HG03196 (cell line): ENCODE data around the gene ARFGEF2.
"Not testable (repeated sequence)": the region's sequence is repeated elsewhere in the genome, so short reads cannot be mapped to it uniquely, and the experiment has no call there.

Source experiments
- ATAC-seq: cut with Tn5 transposase; IDR thresholded peaks from one replicate; pipeline ENCODE4 v1.9.1; 2021; ENCODE audit not compliant: unreplicated experiment

ARFGEF2 gene

DNA sequence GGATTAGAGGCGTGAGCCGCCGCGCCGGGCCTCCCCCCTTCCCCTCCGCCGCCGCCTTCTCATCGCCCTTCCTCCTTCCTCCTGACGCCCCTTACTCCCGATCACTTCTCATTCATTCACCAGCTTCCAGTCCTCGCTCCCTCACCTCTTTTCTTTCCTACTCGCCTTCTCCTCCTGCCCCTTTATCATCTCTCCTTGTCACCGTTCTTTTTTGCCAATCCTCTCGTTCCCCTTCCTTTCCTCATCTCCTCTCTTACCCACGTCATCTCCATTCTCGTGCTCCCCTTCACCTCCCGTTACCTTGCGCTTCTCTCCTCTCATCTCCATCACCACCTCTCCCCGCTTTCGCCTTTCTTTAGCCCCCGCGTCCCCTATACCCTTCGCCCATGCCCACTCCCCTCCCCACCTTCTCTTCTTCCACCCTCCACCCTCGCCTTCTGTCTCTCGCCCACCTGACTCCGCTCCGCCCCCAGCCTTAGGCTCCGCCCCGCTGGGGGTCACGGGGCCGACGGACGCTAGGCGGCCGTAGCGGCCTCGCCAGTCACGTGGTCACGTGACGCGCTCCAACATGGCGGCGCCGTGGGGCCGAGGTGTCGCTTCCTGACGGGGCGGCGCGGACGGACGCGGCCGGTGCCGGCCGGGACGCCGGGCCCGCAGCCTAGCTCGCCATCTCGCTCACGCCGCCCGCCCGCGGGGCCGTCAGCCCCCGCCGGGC, at the start of gene ARFGEF2:
Gene ARFGEF2 (plus strand): TSS at position 544 of the 715 bp plus-strand sequence. CDS start 179 bp downstream, outside the sequence.
- peak; percentile 71 for ATAC-seq

DNA sequence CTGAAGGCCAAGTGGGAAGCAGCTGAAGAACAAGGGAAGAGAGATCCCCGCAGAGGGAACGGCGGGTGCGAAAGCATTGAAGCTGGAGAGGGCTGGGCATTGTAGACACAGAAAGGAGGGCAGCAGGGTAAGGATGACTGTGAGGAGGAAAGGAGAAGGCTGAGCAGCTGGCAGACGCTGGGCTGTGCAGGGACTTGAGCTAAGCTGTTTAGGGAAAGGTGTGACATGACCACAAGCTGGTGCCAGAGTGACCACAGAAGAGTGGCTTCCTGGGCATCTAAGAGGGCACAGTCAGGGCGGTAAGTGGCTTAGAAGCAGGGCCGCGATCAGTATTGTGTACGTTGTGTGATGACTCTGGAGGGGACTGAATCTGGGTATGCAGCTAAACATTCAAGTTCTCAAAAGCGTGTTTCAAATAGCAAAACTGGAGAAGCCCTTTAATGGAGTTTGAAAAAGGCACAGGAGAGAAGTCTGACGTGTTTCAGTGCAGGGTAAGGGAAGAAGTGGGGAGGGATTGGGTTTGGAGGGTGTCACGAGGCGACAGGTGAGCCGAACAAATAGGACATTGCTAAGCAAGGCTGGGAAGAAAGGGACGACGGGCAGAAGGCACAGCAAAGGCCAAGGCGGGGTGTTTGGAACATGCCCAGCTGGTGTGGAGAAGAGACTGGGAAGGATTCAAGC, 46.1 kb upstream of the ARFGEF2 start:
- ATAC-seq: no peak

DNA sequence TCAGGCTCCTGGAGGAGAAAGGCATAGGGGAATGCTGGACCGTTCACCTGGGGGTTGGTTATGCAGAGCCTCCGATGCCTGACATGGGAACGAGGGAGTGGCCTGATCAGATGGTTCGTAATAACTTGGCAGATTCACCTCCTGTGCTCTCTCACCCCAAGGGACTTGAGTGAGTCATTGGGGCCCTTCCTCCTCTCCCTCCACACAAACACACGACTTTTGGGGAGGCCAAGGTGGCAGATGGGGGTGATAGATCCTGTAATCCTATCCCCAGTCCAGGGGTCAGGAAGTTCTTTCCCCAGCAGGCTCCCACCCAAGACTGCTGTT, 45.6 kb upstream of the ARFGEF2 start:
- no peak for ATAC-seq

DNA sequence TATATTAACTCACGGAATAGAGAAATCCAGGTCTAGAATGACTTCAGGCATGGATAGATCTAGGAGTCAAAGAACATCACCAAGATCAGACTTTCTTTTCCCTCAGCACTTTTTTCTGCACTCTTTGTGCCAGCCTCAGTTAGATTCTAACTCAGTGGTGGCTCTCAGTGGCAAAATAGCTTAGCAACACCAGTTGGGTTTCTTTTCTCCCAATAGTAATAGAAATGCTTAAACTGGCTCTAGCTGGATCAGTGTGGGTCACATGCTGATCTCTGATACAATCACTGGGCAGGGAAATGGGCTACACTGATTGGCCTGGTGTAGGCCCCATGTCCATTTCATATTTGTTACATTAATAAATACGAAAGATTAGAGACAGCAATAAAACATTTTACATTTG, 44.2 kb upstream of the ARFGEF2 start:
- ATAC-seq: no peak

DNA sequence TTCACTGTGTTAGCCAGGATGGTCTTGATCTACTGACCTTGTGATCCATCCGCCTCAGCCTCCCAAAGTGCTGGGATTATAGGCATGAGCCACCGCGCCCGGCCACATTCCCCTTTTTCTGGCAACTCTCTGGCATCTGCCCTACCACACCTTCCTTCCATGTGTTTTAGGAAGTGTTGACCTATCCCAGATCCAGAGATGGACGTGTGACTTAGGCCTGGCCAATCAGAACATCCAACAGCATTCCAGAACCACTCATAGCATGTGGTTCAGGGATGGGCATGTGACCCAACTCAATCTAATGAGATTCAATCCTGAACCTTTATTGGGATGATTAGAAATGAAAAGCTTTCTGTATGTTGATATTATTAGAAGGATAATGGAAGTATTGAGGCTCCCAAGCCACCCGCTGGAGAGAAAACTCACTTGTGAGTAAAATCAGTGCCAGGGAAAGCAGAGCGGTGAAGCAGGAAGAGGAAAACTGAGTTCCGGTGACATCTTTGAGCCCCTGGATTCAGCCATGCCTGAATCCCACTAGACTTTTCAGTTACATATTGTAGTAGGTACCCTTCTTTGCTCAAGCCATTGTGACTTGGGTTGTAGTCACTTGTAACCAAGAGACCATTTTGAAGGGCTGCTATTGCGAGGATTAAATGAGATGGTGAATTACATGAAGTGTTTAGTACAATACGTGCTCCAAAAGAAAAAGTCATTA, 42.8 kb upstream of the ARFGEF2 start:
- no peak for ATAC-seq

DNA sequence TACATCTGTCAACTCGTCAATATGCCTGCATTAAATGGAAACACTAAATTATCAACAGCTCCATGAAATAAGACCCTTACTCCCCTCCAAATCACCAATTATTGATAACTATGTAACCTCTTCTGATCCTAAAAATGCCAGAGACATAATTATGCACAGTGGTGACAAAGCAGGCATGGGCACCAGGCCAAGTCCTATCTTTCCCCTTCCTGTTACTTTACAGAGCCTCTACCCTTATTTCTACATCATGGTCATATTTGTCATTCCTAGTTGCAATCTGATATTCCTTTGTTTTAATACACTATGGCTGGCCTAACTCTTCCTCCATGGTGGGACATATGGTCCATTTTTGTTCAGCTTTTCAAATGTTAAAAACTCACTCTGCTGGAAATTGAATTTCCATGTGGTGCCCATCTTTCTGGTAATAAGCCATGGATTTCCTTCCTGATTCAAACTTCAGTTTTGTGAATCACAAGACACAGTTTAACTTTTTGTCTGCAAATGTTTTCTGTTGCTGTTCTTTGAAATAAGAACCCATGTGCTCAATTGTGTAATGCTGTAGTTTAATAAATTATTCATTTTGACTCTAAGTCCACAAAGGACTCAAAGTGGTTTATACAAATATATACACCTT, 41.8 kb upstream of the ARFGEF2 start:
- ATAC-seq: no peak

DNA sequence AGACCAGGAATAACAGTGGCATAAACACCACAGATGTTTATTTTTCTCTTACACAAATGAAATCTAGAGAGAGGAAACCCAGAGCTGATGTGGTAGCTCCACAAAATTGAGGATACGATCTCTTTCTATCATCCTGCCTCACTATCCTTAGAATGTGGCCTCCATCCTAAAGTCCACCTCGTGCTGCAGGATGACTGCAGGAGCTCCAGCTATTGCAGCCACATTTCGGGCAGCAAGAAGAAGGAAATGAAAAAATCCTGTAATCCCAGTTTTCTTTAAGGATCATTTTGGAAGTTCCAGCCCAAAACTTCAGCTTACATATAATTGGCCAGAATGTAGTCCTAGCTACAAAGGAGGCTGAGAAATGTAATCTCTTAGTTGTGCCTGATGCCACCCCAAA, 41.2 kb upstream of the ARFGEF2 start:
- ATAC-seq: no peak

DNA sequence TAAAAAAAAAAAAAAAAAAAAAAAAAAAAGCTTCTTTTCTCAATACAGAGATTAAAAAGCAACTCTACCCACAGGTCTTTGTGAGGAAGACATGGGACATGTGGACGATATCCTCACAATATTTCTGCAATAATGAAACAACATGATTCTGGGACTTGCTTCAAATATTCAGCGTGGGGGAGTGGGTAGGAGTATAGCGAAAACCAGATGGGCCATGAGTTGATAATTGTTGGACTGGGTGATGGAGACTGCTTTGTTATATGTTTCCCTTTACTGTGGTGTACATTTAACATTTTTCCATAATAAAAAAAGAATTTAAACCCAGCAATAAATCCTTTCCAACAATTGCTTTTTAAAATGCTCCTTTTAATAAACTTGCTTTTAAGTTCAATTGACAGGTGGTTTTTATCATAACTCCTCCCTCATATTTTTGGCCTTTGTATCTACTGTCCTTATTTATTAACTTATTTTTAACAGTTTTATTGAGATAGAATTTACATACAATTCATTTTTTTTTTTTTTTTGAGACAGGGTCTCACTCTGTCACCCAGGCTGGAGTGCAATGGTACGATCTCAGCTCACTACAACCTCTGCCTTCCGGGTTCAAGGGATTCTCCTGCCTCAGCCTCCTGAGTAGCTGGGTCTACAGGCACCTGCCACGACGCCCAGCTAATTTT, 40.4 kb upstream of the ARFGEF2 start:
- no peak for ATAC-seq

DNA sequence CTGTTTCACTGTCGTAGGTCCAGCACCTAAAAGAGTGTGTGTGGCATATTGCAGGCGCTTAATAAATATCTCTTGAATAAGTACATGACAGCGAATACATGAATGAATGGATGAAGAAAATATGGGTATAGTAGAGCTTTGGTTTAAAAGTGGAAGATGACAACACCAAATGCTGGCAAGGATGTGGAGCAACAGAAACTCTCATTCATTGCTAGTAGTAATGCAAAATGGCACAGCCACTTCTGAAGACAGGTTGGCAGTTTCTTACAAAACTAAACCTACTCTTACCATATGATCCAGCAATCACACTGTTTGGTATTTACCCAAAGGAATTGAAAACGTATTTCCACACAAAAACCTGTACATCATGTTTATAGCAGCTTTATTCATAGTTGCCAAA, 36.3 kb upstream of the ARFGEF2 start:
- ATAC-seq: no peak

DNA sequence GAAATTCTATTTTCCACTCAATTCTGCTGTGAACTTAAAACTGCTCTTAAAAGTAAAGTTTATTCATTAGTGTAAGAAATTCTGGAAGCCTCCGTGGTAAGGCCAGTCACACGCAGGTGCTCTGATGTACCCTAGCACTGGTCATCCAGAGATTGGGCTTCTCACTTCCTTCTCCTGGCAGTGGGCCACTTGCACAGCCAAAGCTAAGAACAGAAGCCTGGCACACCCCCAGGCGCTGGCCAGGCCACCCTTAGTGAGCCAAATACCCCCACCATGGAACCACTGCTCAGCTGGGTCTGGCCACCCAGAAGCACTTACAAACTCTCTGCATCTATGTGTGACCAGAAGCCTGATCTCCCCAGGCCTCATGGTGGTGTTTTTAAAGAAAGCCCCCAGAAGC, 35.3 kb upstream of the ARFGEF2 start:
- no peak for ATAC-seq

DNA sequence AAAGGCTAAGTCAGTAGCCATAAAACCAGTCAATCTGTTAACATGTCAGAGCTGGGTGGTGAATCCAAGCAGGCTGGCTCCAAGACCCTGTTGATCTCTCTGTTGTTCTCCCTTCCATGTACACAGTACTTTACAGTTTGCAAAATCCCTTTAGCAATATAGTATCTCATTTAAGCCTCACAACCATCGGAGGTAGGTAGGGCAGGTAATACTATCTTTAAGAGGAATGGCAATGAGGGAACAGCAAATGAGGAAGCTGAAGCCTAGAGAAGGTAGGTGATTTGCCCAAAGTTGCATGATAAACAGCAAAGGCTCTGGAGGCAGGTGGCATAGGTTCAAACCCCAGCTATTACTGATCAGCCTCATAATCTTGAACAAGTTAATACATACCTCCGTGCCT, 34.7 kb upstream of the ARFGEF2 start:
- ATAC-seq: no peak

DNA sequence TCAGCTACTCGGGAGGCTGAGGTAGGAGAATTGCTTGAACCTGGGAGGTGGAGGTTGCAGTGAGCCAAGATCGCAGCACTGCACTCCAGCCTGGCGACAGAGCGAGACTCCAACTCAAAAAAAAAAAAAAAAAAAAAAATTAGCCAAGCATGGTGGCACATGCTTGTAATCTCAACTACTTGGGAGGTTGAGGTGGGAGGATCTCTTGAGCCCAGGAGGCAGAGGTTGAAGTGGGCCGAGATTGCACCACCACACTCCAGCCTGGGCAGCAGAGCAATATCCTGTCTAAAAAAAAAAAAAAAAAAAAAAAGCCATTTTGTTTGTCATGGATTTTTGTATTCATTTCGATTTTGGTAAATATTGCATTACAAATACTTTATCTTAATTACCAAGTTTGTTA, 33.0 kb upstream of the ARFGEF2 start:
- ATAC-seq: not testable (repeated sequence)

DNA sequence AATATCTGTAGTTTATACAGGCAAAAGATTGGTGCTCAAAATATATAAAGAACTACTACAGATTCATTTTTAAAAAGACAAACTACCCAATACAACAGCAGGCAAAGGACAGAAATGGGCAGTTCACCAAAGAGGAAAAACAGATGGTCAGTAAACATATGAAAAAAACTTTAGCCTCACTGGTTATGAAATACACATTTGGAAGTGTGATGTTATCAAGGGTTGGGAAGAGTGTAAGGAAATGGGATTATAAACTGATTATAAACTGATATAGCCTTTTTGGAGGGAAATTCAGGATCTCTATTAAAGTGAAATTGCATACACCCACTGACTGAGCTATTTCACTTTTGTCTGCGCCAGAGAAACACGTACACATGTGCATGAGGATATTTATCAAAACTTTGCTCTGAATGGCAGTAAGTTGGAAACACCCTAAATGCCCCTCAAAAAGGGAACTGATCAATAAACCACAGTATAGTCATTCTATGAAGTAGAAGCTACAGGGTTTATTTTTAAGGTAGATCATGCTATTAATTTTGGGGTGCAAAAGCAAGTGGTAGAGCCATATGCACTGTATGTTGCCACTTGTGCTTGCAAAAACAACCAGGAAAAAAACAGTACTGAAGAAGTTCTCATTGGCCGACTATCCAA, 32.2 kb upstream of the ARFGEF2 start:
- no peak for ATAC-seq

DNA sequence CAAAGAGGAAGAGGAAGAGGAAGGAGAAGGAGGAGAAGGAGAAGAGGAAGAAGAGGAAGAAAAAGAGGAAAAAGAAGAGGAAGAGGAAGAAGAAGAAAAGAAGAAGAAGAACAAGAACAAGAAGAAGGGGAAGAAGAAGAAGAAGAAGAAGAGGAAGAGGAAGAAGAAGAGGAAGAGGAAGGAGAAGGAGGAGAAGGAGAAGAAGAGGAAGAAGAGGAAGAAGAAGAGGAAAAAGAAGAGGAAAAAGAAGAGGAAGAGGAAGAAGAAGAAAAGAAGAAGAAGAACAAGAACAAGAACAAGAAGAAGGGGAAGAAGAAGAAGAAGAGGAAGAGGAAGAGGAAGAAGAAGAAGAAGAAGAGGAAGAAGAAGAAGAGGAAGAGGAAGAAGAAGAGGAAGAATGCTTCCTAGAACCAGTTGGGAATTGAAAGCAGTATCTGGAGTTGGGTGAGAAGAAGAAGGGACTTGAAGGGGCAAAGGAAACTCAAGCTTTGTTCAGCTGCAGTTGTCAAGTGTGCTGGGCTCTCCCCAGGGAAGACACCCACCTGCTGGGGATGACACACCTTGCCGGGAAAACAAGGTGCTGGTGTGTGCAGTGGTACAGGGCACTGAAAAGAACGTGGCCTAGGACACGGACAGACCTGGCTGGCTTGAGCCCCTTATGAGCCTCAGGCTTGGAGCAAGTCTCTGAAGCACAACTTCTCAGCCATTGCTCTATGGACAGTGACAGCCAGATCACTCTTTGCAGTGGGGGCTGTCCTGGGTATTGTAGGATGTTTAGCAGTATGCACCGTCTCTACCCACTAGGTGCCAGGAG, 30.1 kb upstream of the ARFGEF2 start:
- no peak for ATAC-seq

DNA sequence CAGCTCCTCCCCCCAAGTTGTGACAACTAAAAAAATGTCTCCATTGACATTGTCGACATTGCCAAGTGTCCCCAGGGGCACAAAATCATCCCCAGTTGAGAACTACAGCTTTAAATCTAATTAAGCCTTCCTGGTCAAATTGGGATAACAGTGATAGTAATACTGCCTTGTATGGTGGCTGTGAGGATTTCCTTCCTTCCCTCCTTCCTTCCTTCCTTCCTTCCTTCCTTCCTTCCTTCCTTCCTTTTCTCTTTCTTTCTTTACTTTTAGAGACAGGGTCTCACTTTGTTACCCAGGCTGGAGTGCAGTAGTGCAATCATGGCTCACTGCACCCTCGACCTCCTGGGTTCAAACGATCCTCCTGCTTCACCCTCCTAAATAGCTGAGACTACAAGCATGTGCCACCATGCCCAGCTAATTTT, 29.5 kb upstream of the ARFGEF2 start:
- ATAC-seq: no peak

DNA sequence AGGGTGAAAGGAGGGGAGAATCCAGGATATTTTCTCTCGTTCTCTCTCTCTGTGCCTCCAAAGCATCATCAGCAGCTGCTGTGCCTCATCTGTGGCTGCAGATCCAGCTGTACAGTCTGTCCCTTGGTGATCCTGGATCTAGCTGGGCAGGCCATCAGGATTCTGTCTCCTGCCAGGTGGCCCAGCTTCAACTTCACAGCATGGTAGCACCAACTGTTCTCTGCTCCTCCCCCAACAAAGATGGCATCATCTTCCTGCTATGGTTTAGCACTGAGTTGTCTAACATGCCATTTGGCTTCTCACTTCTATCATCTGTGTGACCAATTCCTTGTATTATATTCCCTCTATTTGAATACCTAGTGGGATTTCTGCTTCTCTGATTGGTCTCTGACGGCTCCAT, 28.6 kb upstream of the ARFGEF2 start:
- ATAC-seq: no peak

DNA sequence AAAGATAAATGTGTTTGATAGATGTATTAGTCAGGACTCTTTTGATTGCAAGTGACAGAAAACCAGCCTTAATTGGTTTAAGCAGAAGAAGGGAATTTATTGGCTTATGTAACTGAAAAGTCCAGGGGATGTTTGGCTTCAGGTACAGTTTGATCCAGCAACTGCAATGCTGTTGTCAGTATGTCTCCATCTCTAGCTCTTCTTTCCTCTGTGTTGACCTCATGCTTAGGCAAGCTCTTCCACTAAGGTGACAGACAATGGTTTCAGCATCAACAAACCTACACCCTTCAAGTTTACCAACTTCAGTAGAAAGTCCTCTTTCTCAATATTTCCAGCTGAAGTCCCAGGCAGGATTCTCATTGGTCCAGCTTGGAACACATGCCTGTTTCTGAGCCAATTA, 28.1 kb upstream of the ARFGEF2 start:
- no peak for ATAC-seq

DNA sequence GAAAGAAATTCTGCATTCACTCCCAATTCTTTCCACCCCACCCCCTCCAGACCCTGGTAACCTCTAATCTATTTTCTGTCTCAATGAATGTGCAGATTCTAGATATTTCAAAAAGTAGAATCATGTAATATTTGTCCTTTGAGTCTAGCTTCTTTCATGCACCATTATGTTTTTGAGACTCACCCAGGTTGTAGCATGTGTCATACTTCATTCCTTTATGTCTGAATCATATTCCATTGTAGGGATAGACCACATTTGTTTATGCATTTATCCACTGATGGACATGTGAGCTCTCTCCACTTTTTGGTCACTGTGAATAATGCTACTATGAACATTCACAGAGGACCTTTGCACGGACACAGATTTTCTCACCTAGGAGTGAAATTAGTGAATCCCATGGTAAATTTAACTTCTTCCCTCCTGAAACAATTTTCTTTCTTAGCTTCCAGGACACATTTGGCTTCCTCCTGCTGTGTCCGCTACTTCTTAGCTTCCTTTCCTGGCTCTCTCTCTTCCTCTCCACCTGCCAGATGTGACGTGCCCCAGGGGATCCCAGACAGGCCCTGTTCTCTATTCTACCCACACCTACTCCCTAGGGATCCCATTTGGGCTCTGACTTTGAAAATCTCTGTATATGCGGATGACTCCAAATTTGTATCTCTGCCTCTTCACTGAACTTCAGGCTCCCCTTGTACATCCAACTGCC, 24.1 kb upstream of the ARFGEF2 start:
- no peak for ATAC-seq

DNA sequence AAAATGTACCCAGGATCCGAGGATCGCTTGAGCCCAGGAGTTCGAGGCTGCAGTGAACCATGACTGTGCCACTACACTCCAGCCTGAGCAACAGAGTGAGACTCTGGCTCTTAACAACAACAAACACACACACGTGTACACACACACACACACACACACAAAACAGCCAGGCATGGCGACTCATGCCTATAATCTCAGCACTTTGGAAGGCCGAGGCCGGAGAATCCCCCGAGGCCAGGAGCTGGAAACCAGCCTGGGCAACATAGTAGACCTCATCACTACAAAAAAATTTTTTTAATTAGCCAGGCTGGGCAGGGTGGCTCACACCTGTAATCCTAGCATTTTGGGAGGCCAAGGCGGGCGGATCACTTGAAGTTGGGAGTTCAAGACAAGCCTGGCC, 23.3 kb upstream of the ARFGEF2 start:
- ATAC-seq: no peak
